HCT116 (cell line): Measurements from ENCODE around the gene ENTPD8. TPM values are rescaled to one million over a fixed set of nuclear protein-coding genes. Genes with fewer than 3 reads are reported as not detected.

Source experiments
- ATAC-seq: fragments of 200-7000 bp; cut with Tn5 transposase; 2 replicates; pipeline ENCODE4 v1.9.1; 2020; ENCODE audit warnings: mild to moderate bottlenecking, moderate library complexity
- BruUV-seq: library from RNA; stranded (reverse); fragments of 400-500 nt; replicated peaks from 2 replicates; lab custom pipeline; 2021; lab: Mats Ljungman, UMichigan
- CTCF ChIA-PET: fragments of 300-600 bp; sonication (Branson Sonifier 250); formaldehyde crosslinking; loops from one replicate; lab custom pipeline; 2021; ENCODE audit warnings: antibody characterized with exemption; lab: Charles Lee
- POLR2A ChIA-PET: fragments of 300-600, 350-600 bp; sonication (Branson Sonifier 250); formaldehyde crosslinking; loops from one replicate; lab custom pipeline; 2021; ENCODE audit warnings: antibody characterized with exemption; lab: Charles Lee
- RAD21 ChIA-PET, 2 experiments: fragments of 300-600 bp; sonication (Branson Sonifier 250); formaldehyde crosslinking; loops; one replicate each; lab custom pipeline; 2023; ENCODE audit warnings: low total read pairs in 2 of 2; ENCODE audit not compliant: uncharacterized antibody in 2 of 2, unreplicated experiment in 2 of 2, low non-redundant PET in 1 of 2; lab: Charles Lee
- DNase-seq: peaks from one replicate; pipeline ENCODE4 v3.0.0-alpha.2; 2010; ENCODE audit warnings: low read depth, low spot score
- H2AFZ ChIP-seq: fragments of 200-600 bp; shearing (Covaris generic), sonication (generic); 2 replicates; pipeline ENCODE4 v1.6.1; 2017; ENCODE audit warnings: low read depth, mixed run types, mixed read lengths, antibody characterized with exemption, low read length; ENCODE audit not compliant: poor library complexity, severe bottlenecking
- H3K27ac ChIP-seq: 2 replicates; pipeline ENCODE4 v1.5.1; 2012; ENCODE audit warnings: low read depth, low read length
- H3K27me3 ChIP-seq: fragments of 200-600 bp; sonication (generic); 2 replicates; pipeline ENCODE4 v1.6.1; 2016; ENCODE audit warnings: mixed run types, low read length, mixed read lengths; ENCODE audit not compliant: insufficient read depth
- H3K36me3 ChIP-seq, 2 experiments: fragments of 200-500 bp in 1 of 2; fragments of 200-600 bp in 1 of 2; sonication (Bioruptor generic) in 1 of 2; sonication (generic) in 1 of 2; 2 replicates each; pipeline versions ENCODE4 v1.5.1 to v1.6.1; 2014 to 2016; ENCODE audit warnings: low read length in 2 of 2, inconsistent platforms in 1 of 2, mixed read lengths in 1 of 2, mixed run types in 1 of 2; ENCODE audit not compliant: insufficient read depth in 2 of 2, control insufficient read depth in 1 of 2
- H3K4me1 ChIP-seq, 2 experiments: fragments of 200-600 bp in 1 of 2; sonication (generic) in 1 of 2; 2 replicates each; pipeline versions ENCODE4 v1.5.1 to v1.6.1; 2012 to 2017; ENCODE audit warnings: low read length in 2 of 2, inconsistent platforms in 1 of 2, mild to moderate bottlenecking in 1 of 2, mixed read lengths in 1 of 2, mixed run types in 1 of 2, moderate library complexity in 1 of 2; ENCODE audit not compliant: insufficient read depth in 2 of 2, control insufficient read depth in 1 of 2
- H3K4me2 ChIP-seq: fragments of 200-600 bp; sonication (generic); 2 replicates; pipeline ENCODE4 v1.6.1; 2017; ENCODE audit warnings: mixed run types, low read length, mixed read lengths
- H3K4me3 ChIP-seq, 2 experiments: fragments of 200-600 bp in 1 of 2; sonication (generic) in 1 of 2; replicated peaks in 1 of 2; 2 replicates each; pipeline ENCODE4 v1.5.1; 2011 to 2016; ENCODE audit warnings: low read length in 2 of 2, control low read depth in 1 of 2, low read depth in 1 of 2, mild to moderate bottlenecking in 1 of 2, mixed read lengths in 1 of 2, mixed run types in 1 of 2
- H3K79me2 ChIP-seq: fragments of 200-600 bp; sonication (generic); 2 replicates; pipeline ENCODE4 v1.6.1; 2017; ENCODE audit warnings: mild to moderate bottlenecking, mixed run types, low read length, moderate library complexity, mixed read lengths; ENCODE audit not compliant: insufficient read depth
- H3K9ac ChIP-seq: fragments of 200-600 bp; sonication (generic); 2 replicates; pipeline ENCODE4 v1.6.1; 2016; ENCODE audit warnings: low read length, mixed read lengths
- H3K9me2 ChIP-seq: fragments of 200-600 bp; sonication (generic), shearing (Covaris generic); 2 replicates; pipeline ENCODE4 v1.6.1; 2017; ENCODE audit warnings: mixed run types, mild to moderate bottlenecking, moderate library complexity; ENCODE audit not compliant: insufficient read depth
- H3K9me3 ChIP-seq, 2 experiments: fragments of 200-500 bp in 1 of 2; fragments of 200-600 bp in 1 of 2; sonication (Bioruptor generic) in 1 of 2; sonication (generic) in 1 of 2; 2 replicates each; pipeline ENCODE4 v1.6.1; 2014 to 2017; ENCODE audit warnings: low read length in 2 of 2, mixed read lengths in 2 of 2, inconsistent platforms in 1 of 2, low read depth in 1 of 2, mild to moderate bottlenecking in 1 of 2, mixed run types in 1 of 2, moderate library complexity in 1 of 2; ENCODE audit not compliant: control insufficient read depth in 1 of 2, insufficient read depth in 1 of 2
- H4K20me1 ChIP-seq: fragments of 200-600 bp; sonication (generic), shearing (Covaris generic); 2 replicates; pipeline ENCODE4 v1.6.1; 2017; ENCODE audit warnings: mixed run types, mild to moderate bottlenecking, moderate library complexity; ENCODE audit not compliant: insufficient read depth
- CBX3 ChIP-seq: IDR thresholded peaks from 2 replicates; pipeline ENCODE4 v1.6.1; 2012; ENCODE audit warnings: low read depth
- CEBPB ChIP-seq: IDR thresholded peaks from 2 replicates; pipeline ENCODE4 v1.6.1; 2012; ENCODE audit warnings: low read depth
- EGR1 ChIP-seq: IDR thresholded peaks from 2 replicates; pipeline ENCODE4 v1.6.1; 2012; ENCODE audit warnings: low read depth
- ELF1 ChIP-seq: IDR thresholded peaks from 2 replicates; pipeline ENCODE4 v1.6.1; 2012; ENCODE audit warnings: low read depth, borderline replicate concordance
- FOSL1 ChIP-seq: IDR thresholded peaks from 2 replicates; pipeline ENCODE4 v1.6.1; 2012; ENCODE audit warnings: low read depth
- JUND ChIP-seq: IDR thresholded peaks from 2 replicates; pipeline ENCODE4 v1.6.1; 2012
- RAD21 ChIP-seq: IDR thresholded peaks from 2 replicates; pipeline ENCODE4 v1.6.1; 2012; ENCODE audit warnings: low read depth, mild to moderate bottlenecking
- SIN3A ChIP-seq: IDR thresholded peaks from 2 replicates; pipeline ENCODE4 v1.6.1; 2012; ENCODE audit warnings: low read depth
- SP1 ChIP-seq: IDR thresholded peaks from 2 replicates; pipeline ENCODE4 v1.6.1; 2012; ENCODE audit warnings: low read depth
- SRF ChIP-seq: IDR thresholded peaks from 2 replicates; pipeline ENCODE4 v1.6.1; 2012; ENCODE audit warnings: low read depth
- TCF7L2 ChIP-seq: IDR thresholded peaks from 2 replicates; pipeline ENCODE4 v1.7.0; 2011; ENCODE audit warnings: borderline replicate concordance, inconsistent platforms; ENCODE audit not compliant: insufficient read depth, insufficient read length; ENCODE audit errors: extremely low read depth
- YY1 ChIP-seq: IDR thresholded peaks from 2 replicates; pipeline ENCODE4 v1.6.1; 2011; ENCODE audit warnings: low read length, low read depth, moderate library complexity, mild to moderate bottlenecking; ENCODE audit not compliant: insufficient replicate concordance; ENCODE audit errors: extremely low read depth
- ZFX ChIP-seq: fragments of 450-650 bp; IDR thresholded peaks from 2 replicates; pipeline ENCODE4 v1.6.1; 2017
- intact Hi-C: fragments of 100-400 bp; cut with micrococcal nuclease; formaldehyde crosslinking; loops from 2 replicates; pipeline ENCODE4 v1.10.0; 2022
- total RNA-seq: library from RNA; stranded (reverse); gene quantifications from one replicate; pipeline ENCODE4 v1.2.1, GENCODE V29; 2021; ENCODE audit not compliant: unreplicated experiment
- TF ChIP-seq, protein P1 (sequence below): IDR thresholded peaks from 2 replicates; pipeline ENCODE4 v1.6.1; 2012

Gene ENTPD8
- total RNA-seq, 1 experiment from 2014 or later = 1.7 TPM

DNA sequence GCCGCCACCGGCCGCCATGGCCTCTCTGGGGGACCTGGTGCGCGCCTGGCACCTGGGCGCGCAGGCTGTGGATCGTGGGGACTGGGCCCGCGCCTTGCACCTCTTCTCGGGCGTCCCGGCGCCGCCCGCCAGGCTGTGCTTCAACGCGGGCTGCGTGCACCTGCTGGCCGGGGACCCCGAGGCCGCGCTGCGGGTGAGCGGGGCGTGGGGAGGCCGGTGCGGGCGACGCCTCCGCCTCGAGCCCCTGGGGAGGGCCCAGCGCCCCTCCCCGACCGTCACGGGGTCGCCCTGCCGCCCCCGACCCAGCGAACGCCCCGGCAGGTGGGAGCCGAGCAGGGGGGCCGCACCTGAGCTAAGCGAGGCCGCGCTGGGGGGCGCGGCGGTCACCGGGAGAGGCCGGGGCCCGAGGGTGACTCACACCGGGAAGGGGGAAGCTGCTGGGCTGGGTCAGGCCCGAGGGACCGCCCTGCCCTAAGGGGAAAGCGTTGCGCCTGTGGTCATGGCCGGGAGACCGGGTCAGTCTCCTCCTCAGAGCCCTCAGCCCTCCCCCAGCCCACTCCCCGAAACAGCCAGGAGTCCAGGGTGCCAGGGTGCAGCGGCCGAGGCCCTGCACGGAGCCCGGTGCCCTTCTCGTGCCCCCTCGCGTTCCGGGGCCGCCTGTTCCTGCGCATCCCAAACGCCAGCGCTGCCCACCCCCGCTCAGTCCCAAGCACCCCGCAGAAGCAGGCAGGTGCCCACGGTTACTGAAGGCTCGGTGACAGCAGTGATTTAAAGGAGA is 17.5 kb downstream of the ENTPD8 start:
- no peak overlapping the region for H2AFZ ChIP-seq
- H3K4me1 ChIP-seq = peaks cover 21 to 34% of the 10 kb centered on the region in 2 experiments
- no peak for DNase-seq
- no peaks in the 10 kb centered on the region for H3K27me3 ChIP-seq
- TF ChIP-seq ZFX (peak; percentile 47; the same call in 1 of the 2 replicates), JUND (no peak), RAD21 (no peak), SP1 (no peak)
- peak; percentile 52 for ATAC-seq
- H3K27ac ChIP-seq = peak overlapping the region; percentile 99
- RAD21 ChIA-PET = interaction anchor here in 1 of 2 experiments (1.3 kb wide), 1 partner anchor 137 kb away, joined by 5 read pairs; no protein-coding TSS in a partner anchor
- peak overlapping the region; percentile 74 to 79 for H3K4me3 ChIP-seq
- H4K20me1 ChIP-seq = no peaks in the 10 kb centered on the region
- POLR2A ChIA-PET = interaction anchor here (0.6 to 2.1 kb wide), 3 partner anchors 11 to 305 kb away, joined by 3 to 10 read pairs (median 3); no protein-coding TSS in a partner anchor
- BruUV-seq = no TSS peak
- H3K9me3 ChIP-seq = no peaks in the 10 kb centered on the region
- H3K4me2 ChIP-seq = peak overlapping the region; percentile 100
- H3K9ac ChIP-seq = peak overlapping the region; percentile 92
- no peaks in the 10 kb centered on the region; a peak in 1 of 4 replicates for H3K36me3 ChIP-seq
- H3K79me2 ChIP-seq = peaks cover 34% of the 10 kb centered on the region
- H3K9me2 ChIP-seq = no peaks in the 10 kb centered on the region
- CTCF ChIA-PET = interaction anchor here (1.0 to 2.1 kb wide), 9 partner anchors 12 to 189 kb away, joined by 3 to 10 read pairs (median 7); partner anchors contain the start of gene NRARP
- intact Hi-C loops = loop anchor here (5.0 kb wide), 1 partner anchor 131 kb away; no protein-coding TSS in a partner anchor

- Histone ChIP-seq H3K9me2 (no peaks in the 10 kb centered on the region), H3K36me3 (no peaks in the 10 kb centered on the region; a peak in 1 of 4 replicates), H3K4me1 (peaks cover 21 to 29% of the 10 kb centered on the region in 2 experiments), H3K27me3 (no peaks in the 10 kb centered on the region), H3K4me3 (peak within 1 kb of the TSS; percentile 74 to 79), H3K27ac (peak within 1 kb of the TSS; percentile 99), H3K9ac (peak within 1 kb of the TSS; percentile 92), H4K20me1 (no peaks in the 10 kb centered on the region), H3K9me3 (no peaks in the 10 kb centered on the region), H2AFZ (no peak within 1 kb of the TSS), H3K4me2 (peak within 1 kb of the TSS; percentile 100), H3K79me2 (peaks cover 40% of the 10 kb centered on the region)
- ATAC-seq = peak; percentile 79
- BruUV-seq = no TSS peak
- intact Hi-C loops = loop anchor here (5.0 kb wide), 1 partner anchor 131 kb away; no protein-coding TSS in a partner anchor
- peak; percentile 86 for DNase-seq
- CTCF ChIA-PET = interaction anchor here (0.6 to 2.1 kb wide), 16 partner anchors 11 to 346 kb away, joined by 3 to 10 read pairs (median 5); partner anchors contain the start of genes MAN1B1, NRARP and UAP1L1
- RAD21 ChIA-PET = interaction anchor here (0.6 to 1.3 kb wide), 5 partner anchors 14 to 145 kb away, joined by 3 to 14 read pairs (median 6); partner anchors contain the start of gene TOR4A (in 1 of the 2)
- POLR2A ChIA-PET = interaction anchor here (0.6 to 2.1 kb wide), 2 partner anchors 10 to 304 kb away, joined by 3 to 10 read pairs; no protein-coding TSS in a partner anchor
- TF ChIP-seq YY1 = peak; percentile 86
- no peak for TF ChIP-seq SIN3A
- TF ChIP-seq EGR1 = no peak
- no peak for TF ChIP-seq CBX3
- TF ChIP-seq ELF1 = no peak
- no peak for TF ChIP-seq JUND
- TF ChIP-seq ZFX = peak; percentile 90
- no peak for TF ChIP-seq FOSL1
- TF ChIP-seq, protein P1, sequence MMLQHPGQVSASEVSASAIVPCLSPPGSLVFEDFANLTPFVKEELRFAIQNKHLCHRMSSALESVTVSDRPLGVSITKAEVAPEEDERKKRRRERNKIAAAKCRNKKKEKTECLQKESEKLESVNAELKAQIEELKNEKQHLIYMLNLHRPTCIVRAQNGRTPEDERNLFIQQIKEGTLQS = no peak
- no peak for TF ChIP-seq SP1
- TF ChIP-seq RAD21 = no peak
- TF ChIP-seq SRF = no peak
- no peak for TF ChIP-seq CEBPB
- TF ChIP-seq TCF7L2 = peak; percentile 92
Measured at GRCh38 chr9:137422604-137423513, 18.3 kb downstream of the ENTPD8 start, which contains the start of the genes EXD3 and NOXA1. EXD3 (minus strand) TSS chr9:137423162; CDS start chr9:137395357, 27,805 bp downstream. NOXA1 (plus strand) TSS chr9:137423393; CDS start chr9:137423530, 137 bp downstream.
